ENCODE measurements around the gene L3MBTL4. TPM values are rescaled to one million over a fixed set of nuclear protein-coding genes. Genes with fewer than 3 reads are reported as not detected.

Gene L3MBTL4
- total and polyA plus RNA-seq, 9 of the 15 experiments (the other 6 are each of a cell fraction or from before 2014, with no cell fraction given) = not detected

DNA sequence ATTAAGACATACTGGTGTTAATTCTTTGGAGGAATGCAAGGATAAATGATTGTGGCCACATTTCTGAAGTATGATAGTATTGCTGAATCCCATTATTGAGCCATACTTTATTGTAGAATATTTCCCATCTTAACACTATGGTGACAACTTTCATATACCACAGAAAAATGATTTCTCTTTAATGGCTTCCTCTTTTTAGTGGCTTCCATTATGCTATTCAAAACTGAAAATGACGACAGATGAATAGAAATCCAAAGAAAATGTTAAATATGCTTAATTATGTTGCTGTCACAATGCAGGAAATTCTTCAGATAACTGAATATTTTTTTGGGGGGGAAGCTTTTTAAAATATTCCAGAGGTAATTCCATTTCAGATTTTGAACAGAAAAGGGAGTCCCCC lies 430.5 kb downstream of the L3MBTL4 start (continued):
- no peak for TF ChIP-seq ZBTB7A (IDR thresholded peaks at IDR 0.05; ENCODE audit: borderline replicate concordance, control insufficient read depth, low read depth, low read length)
- TF ChIP-seq, protein P1, sequence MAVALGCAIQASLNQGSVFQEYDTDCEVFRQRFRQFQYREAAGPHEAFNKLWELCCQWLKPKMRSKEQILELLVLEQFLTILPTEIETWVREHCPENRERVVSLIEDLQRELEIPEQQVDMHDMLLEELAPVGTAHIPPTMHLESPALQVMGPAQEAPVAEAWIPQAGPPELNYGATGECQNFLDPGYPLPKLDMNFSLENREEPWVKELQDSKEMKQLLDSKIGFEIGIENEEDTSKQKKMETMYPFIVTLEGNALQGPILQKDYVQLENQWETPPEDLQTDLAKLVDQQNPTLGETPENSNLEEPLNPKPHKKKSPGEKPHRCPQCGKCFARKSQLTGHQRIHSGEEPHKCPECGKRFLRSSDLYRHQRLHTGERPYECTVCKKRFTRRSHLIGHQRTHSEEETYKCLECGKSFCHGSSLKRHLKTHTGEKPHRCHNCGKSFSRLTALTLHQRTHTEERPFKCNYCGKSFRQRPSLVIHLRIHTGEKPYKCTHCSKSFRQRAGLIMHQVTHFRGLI (CRISPR knock-in tag; IDR thresholded peaks at IDR 0.05) = no peak
- TF ChIP-seq ADNP (tag; IDR thresholded peaks at IDR 0.05) = no peak
- TF ChIP-seq, protein P2, sequence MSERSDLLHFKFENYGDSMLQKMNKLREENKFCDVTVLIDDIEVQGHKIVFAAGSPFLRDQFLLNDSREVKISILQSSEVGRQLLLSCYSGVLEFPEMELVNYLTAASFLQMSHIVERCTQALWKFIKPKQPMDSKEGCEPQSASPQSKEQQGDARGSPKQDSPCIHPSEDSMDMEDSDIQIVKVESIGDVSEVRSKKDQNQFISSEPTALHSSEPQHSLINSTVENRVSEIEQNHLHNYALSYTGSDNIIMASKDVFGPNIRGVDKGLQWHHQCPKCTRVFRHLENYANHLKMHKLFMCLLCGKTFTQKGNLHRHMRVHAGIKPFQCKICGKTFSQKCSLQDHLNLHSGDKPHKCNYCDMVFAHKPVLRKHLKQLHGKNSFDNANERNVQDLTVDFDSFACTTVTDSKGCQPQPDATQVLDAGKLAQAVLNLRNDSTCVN (CRISPR knock-in tag; IDR thresholded peaks at IDR 0.05) = no peak
- no peak for TF ChIP-seq ZNF75A (CRISPR knock-in tag; IDR thresholded peaks at IDR 0.05)

DNA sequence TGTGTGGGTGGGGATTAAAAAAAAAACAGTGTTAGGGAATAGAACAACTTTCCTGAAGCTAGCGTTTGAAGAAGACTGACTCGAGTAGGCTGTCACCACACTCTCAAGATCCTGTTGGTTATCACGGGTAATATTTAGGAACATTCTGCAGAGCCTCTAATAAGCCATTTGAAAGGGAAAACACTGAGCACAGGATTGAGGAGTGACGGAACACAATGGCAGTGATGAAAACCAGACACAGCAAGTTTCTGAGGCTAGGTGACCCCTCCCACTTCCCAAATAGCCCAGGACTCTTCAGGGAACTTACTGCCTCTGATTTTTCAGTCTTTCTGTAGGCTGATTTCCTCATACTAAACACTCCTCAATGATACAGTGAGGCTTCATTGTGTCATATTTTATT lies 431.2 kb downstream of the L3MBTL4 start:
- DNase-seq (ENCODE audit: extremely low read depth in 1 of 4, low spot score in 3 of 4) (no peak), ATAC-seq (no peak), FAIRE-seq (no peak)
- H2AFZ ChIP-seq (ENCODE audit: low read depth, low read length) = no peak overlapping the region
- H3K4me3 ChIP-seq = no peak overlapping the region
- no peak overlapping the region for H3K4me2 ChIP-seq (ENCODE audit: insufficient read depth, low read length)
- no peaks in the 10 kb centered on the region; the same call in 1 of the 2 replicates for H3K9me3 ChIP-seq (replicated peaks; ENCODE audit: control insufficient read depth, insufficient read depth, low read depth, low read length)
- no peaks in the 10 kb centered on the region for H3K79me2 ChIP-seq (ENCODE audit: control insufficient read depth, insufficient read depth, low read length)
- CTCF ChIA-PET (ENCODE audit: low intra/inter-chr PET ratio) = no interaction called here
- H3K36me3 ChIP-seq (ENCODE audit: control insufficient read depth, insufficient read depth, low read length) = no peaks in the 10 kb centered on the region
- TF ChIP-seq HNRNPLL (IDR thresholded peaks at IDR 0.05; ENCODE audit: low read depth, low read length, poor library complexity, severe bottlenecking) = no peak
- TF ChIP-seq SIN3A (IDR thresholded peaks at IDR 0.05; ENCODE audit: borderline replicate concordance in 2 of 2, control insufficient read depth in 1 of 2, low read depth in 2 of 2, low read length in 2 of 2) = no peak
- TF ChIP-seq NBN (IDR thresholded peaks at IDR 0.05; ENCODE audit: low read depth) = no peak
- H3K4me1 ChIP-seq (replicated peaks in 1 of 2; ENCODE audit: control insufficient read depth in 2 of 2, insufficient read depth in 2 of 2, low read length in 2 of 2) = no peaks in the 10 kb centered on the region
- H3K9me1 ChIP-seq (ENCODE audit: control insufficient read depth, insufficient read depth, low read length) = no peaks in the 10 kb centered on the region
- BruUV-seq (replicated peaks) = no TSS peak
- WGBS (ENCODE audit: insufficient coverage, low coverage, missing lambda C conversion rate) = 0% methylated on average over 4 of the region's 4 CpGs
- no peak overlapping the region for H3K9ac ChIP-seq (ENCODE audit: insufficient read depth in 1 of 2, low read depth in 2 of 2, low read length in 2 of 2)
- no peak overlapping the region for H3K27ac ChIP-seq (ENCODE audit: extremely low read depth, low read depth, low read length)
- POLR2A ChIA-PET = no interaction called here
- intact Hi-C loops (cut with micrococcal nuclease) = no loop called here
- no peaks in the 10 kb centered on the region for H3K27me3 ChIP-seq (ENCODE audit: control insufficient read depth in 2 of 2, insufficient read depth in 2 of 2, low read length in 2 of 2)
- in situ Hi-C loops (cut with MboI) = no loop called here
- H4K20me1 ChIP-seq (replicated peaks; ENCODE audit: control insufficient read depth, insufficient read depth, low read length) = no peaks in the 10 kb centered on the region

Data from K562 (cell line).